Measurements from ENCODE around the gene AGAP1. TPM values are rescaled to one million over a fixed set of nuclear protein-coding genes. Genes with fewer than 3 reads are reported as not detected.

Gene AGAP1
- total RNA-seq, 1 donor = 12.3 TPM

GRCh38 chr2:235831755-235832154 lies 337.9 kb downstream of the AGAP1 start:
- no peak overlapping the region for H3K4me3 ChIP-seq (ENCODE audit: low read depth, low read length)
- TF ChIP-seq, protein P1, sequence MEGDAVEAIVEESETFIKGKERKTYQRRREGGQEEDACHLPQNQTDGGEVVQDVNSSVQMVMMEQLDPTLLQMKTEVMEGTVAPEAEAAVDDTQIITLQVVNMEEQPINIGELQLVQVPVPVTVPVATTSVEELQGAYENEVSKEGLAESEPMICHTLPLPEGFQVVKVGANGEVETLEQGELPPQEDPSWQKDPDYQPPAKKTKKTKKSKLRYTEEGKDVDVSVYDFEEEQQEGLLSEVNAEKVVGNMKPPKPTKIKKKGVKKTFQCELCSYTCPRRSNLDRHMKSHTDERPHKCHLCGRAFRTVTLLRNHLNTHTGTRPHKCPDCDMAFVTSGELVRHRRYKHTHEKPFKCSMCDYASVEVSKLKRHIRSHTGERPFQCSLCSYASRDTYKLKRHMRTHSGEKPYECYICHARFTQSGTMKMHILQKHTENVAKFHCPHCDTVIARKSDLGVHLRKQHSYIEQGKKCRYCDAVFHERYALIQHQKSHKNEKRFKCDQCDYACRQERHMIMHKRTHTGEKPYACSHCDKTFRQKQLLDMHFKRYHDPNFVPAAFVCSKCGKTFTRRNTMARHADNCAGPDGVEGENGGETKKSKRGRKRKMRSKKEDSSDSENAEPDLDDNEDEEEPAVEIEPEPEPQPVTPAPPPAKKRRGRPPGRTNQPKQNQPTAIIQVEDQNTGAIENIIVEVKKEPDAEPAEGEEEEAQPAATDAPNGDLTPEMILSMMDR (IDR thresholded peaks at IDR 0.05; ENCODE audit: insufficient read depth, low read length) = no peak
- no peak for DNase-seq (ENCODE audit: low read depth)

DNA sequence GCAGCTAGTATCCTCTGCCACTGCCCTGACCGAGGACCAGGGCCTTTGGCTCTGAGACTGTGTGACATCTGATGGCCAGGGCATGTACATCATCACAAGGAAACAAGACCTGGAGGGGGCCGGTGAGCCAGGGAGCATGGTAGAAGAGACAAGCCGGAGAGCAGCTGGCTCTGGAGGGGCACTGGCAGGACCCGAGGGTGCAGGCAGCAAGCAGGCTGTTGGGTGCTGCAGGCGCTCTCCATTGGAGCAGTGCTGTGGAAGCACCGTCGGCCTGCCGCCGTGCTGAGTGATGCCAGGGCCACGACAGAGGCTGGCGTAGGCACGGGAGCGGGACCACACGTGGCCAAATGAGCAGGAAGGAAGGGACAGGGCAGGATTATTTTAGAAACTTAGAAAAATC lies 339.1 kb downstream of the AGAP1 start:
- no peak overlapping the region for H3K4me3 ChIP-seq (ENCODE audit: low read depth, low read length)
- no peak for DNase-seq (ENCODE audit: low read depth)
- TF ChIP-seq, protein P1 (IDR thresholded peaks at IDR 0.05; ENCODE audit: insufficient read depth, low read length) = no peak

DNA sequence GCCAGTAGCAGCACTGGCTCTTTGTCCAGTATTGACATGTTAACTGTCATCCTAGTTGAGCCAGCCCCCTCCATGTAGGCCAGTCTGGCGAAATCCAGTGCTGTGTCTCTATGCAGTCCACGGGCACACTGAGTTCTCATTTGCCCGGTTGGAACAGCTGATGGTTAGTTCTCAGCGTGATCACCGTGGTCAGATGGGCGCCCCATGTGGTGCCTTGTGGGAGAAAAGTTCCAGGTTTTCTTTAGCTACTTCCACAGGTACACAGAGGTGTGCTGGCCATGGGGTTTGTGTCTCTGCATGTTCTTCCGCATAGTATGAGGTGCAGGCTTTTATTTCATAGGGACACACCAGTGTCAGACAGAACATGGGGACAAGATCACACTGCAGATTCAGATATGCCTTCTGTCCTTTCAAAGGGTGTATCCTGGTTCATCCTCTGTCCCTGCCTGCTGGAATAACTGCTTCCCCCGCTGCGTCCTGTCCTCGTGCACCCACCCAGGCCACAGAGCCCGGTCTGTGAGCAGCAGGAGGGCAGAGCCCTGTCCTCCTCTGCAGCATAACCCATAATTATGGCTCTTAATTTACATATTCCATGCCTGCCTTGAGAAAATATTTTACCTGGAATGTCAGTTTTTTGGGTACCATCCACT lies 340.3 kb downstream of the AGAP1 start:
- TF ChIP-seq, protein P1 (IDR thresholded peaks at IDR 0.05; ENCODE audit: insufficient read depth, low read length) = no peak
- DNase-seq (ENCODE audit: low read depth) = no peak
- H3K4me3 ChIP-seq (ENCODE audit: low read depth, low read length) = no peak overlapping the region

- TF ChIP-seq, protein P1 (IDR thresholded peaks at IDR 0.05; ENCODE audit: insufficient read depth, low read length) = no peak
- H3K4me3 ChIP-seq (ENCODE audit: low read depth, low read length) = no peak overlapping the region
- DNase-seq (ENCODE audit: low read depth) = no peak
These were observed 340.9 kb downstream of the AGAP1 start for GRCh38 chr2:235834781-235835180.

DNA sequence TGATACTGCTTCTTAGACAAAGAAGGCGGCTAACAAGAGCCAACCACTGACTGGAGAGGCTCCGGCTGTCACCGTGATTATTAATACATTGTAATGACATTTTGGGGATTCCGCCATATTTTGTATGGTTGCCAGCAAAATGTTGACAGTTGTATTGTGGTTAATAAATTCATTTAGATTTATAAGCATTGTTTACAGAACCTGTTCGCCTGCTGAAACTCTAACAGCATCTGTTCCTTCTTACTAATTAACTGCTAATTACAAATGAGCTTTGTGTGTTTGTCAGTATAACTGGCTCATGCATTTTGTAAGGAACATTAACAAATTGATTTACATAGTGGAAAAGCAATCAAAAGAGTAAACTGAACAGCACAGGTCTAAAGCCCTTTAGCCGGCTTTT lies 342.0 kb downstream of the AGAP1 start:
- TF ChIP-seq, protein P1 (IDR thresholded peaks at IDR 0.05; ENCODE audit: insufficient read depth, low read length) = no peak
- H3K4me3 ChIP-seq (ENCODE audit: low read depth, low read length) = no peak overlapping the region
- DNase-seq (ENCODE audit: low read depth) = no peak

DNA sequence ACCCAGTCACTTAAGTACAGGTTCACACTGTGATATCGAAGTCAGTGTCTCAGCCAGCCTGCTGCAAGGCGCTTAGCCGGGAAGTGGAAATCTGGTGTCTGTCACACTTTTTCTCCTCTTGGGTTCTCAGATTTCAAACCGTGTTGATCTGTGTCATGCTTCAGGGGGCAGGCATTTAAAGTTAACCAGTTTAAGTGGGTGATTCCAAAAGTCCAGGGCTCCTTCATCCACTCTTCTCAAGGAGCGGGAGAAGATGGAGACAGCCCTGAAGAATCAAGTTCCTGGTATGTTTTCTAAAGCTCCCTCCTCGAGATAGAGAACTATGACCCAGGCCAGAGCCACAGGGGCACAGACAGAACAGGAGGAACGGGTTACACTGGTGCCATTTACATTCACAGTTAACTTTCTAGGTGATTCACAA lies 342.7 kb downstream of the AGAP1 start:
- DNase-seq (ENCODE audit: low read depth) = no peak
- no peak overlapping the region for H3K4me3 ChIP-seq (ENCODE audit: low read depth, low read length)
- TF ChIP-seq, protein P1 (IDR thresholded peaks at IDR 0.05; ENCODE audit: insufficient read depth, low read length) = no peak

DNA sequence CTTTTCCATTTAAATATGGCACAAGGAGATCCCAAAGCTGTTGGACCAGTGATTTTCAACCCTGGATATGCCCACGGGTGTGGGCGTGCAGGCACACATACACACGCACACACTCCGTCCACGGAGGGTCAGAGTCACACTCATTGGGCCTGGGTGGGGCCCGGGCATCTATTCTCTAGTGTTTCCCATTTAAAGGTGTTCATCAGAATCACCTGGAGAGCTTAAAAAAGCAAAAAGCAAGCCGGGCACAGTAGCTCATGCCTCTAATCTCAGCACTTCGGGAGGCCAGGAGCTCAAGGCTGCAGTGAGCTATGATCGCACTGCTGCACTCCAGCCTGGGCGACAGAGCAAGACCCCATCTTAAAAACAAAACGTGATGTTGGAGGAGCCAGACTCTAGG lies 345.4 kb downstream of the AGAP1 start:
- no peak overlapping the region for H3K4me3 ChIP-seq (ENCODE audit: low read depth, low read length)
- no peak for DNase-seq (ENCODE audit: low read depth)
- TF ChIP-seq, protein P1 (IDR thresholded peaks at IDR 0.05; ENCODE audit: insufficient read depth, low read length) = no peak
